Neuron (in vitro differentiated cells): ENCODE results near the gene NOD2.

Source experiments
- H2AFZ ChIP-seq: one replicate; pipeline ENCODE4 v1.6.1; 2013; ENCODE audit warnings: low read depth, mild to moderate bottlenecking, inconsistent platforms, low read length, moderate library complexity
- H3K27me3 ChIP-seq: one replicate; pipeline ENCODE4 v1.6.1; 2013; ENCODE audit warnings: low read length; ENCODE audit not compliant: insufficient read depth
- H3K36me3 ChIP-seq: one replicate; pipeline ENCODE4 v1.6.1; 2013; ENCODE audit warnings: low read length; ENCODE audit not compliant: insufficient read depth
- H3K4me1 ChIP-seq: one replicate; pipeline ENCODE4 v1.6.1; 2013; ENCODE audit warnings: low read length; ENCODE audit not compliant: insufficient read depth
- H3K4me3 ChIP-seq: 2 replicates; pipeline ENCODE4 v1.5.1; 2013; ENCODE audit warnings: mild to moderate bottlenecking, low read length, moderate library complexity
- H3K9me3 ChIP-seq: one replicate; pipeline ENCODE4 v1.6.1; 2013; ENCODE audit warnings: low read length

The NOD2 gene

DNA sequence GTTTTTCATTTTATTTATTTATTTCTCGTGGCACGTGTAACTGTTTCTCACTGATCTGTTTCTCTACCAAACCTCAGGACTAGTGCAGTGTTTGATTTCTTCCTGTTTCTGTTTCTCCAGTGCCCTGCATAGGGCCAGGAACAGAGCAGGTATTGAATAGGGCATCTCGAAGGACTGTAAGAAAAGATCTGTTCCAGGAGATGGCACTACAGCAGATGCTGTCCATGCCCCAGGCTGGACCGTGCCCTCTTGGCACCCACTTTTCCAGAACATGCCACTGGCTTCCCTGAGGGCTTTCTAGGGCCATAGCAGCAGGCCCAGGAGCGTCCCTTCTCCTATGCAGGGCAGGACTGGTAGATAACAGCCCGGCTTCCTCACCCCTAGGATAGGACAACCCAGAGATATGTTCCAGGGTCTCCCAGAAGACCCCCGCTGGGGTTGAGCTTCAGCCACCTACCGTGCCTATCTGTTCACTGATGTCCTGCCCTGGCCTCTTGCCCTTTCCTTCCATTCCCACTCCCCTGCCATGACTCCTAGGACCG, 16.7 kb upstream of the NOD2 start:
- H3K27me3 ChIP-seq: no peaks in the 10 kb centered on the region
- H3K9me3 ChIP-seq: peaks cover 12% of the 10 kb centered on the region
- H2AFZ ChIP-seq: no peak overlapping the region
- no peak overlapping the region for H3K4me3 ChIP-seq
- H3K4me1 ChIP-seq: no peaks in the 10 kb centered on the region
- H3K36me3 ChIP-seq: no peaks in the 10 kb centered on the region

DNA sequence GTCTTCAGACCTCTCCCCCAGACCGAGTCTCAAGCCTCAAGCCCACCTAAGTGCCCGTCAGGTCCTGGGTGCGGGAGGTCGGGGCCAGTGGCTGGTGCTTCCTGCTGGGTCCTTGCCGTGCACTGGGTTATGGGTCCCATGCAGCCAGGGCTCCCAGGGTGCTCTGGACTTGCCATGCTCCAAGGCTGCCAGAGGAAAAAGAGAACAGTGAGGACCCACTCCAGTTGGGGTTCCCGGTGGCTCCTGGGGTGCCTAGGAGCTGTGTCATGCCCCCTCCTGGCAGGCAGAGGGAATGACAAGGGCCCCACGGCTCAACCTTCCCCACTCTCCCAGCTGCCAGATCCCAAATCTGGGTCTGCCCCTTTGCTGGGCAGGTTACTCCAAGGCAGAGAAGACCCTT, 16.1 kb upstream of the NOD2 start:
- Histone ChIP-seq H2AFZ (no peak overlapping the region), H3K36me3 (no peaks in the 10 kb centered on the region), H3K27me3 (no peaks in the 10 kb centered on the region), H3K4me1 (no peaks in the 10 kb centered on the region), H3K4me3 (no peak overlapping the region), H3K9me3 (peaks cover 8% of the 10 kb centered on the region)

GRCh38 chr16:50678531-50678930, 14.9 kb upstream of the NOD2 start:
- Histone ChIP-seq H2AFZ (no peak overlapping the region), H3K27me3 (no peaks in the 10 kb centered on the region), H3K36me3 (no peaks in the 10 kb centered on the region), H3K9me3 (peaks cover 4% of the 10 kb centered on the region), H3K4me3 (no peak overlapping the region), H3K4me1 (no peaks in the 10 kb centered on the region)

DNA sequence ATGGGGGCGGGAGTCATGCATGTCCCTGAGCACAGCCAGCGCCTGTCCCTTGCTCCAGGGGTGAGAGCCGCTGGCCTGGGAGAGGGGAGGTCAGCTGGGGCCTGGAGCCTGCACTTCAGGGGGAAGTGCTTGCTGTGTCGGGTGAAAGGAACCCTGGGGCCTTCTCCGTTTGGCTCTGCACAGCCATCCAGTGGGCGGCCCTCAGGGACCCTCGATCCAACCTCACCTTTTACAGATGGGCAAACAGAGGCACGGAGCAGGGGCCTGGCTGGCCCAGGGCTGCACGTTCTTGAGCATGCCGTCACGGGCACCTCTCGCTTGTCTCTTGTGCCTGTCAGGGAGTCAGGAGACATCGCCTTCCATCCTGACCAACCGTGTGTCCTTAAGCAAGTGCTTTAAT, 14.1 kb upstream of the NOD2 start:
- Histone ChIP-seq H3K4me1 (no peaks in the 10 kb centered on the region), H3K4me3 (no peak overlapping the region), H3K9me3 (no peaks in the 10 kb centered on the region), H3K36me3 (no peaks in the 10 kb centered on the region), H2AFZ (no peak overlapping the region), H3K27me3 (no peaks in the 10 kb centered on the region)

DNA sequence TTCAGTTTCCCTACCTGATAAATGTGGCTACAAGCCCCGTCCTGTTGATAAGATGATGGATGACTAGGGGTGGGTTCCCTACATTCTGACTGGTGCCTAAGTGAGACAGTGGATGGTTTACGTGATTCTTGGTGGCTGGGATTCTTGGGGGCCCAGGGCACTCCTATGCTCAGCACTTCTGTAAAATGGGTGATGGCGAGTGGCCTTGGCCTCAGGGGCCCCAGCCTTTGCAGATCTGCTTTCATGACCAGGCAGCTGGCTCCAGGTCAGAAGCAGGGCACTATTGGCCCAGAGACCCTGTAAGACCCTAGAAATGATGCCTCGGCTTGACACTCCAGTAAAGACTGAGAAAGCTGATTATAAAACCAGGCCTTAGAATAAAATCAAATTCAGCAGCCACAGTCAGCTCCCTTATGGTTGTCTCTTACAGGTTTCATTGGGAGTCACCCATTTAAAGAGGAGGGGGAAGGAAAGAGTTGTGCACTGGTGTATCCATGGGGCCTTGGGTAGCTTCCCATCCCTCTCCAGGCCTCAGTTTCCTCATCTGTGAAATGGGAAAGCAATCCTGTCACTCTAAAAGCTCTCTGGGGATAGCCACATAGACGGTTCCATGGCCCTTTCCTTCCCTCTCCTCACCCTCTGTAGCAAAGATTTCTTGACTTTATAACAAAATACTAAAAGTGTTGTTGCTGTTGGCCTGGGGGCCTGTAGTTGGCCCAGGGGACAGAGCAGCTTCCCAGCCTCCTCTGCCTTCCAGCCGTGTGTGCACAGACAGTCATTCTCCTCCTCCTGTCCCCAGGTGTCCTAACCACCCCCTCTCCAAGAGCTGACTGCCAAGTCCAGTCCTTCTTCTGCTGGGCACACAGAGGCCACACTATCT, 13.5 kb upstream of the NOD2 start:
- H3K4me3 ChIP-seq: no peak overlapping the region
- H3K27me3 ChIP-seq: no peaks in the 10 kb centered on the region
- H2AFZ ChIP-seq: no peak overlapping the region
- no peaks in the 10 kb centered on the region for H3K9me3 ChIP-seq
- no peaks in the 10 kb centered on the region for H3K36me3 ChIP-seq
- no peaks in the 10 kb centered on the region for H3K4me1 ChIP-seq

DNA sequence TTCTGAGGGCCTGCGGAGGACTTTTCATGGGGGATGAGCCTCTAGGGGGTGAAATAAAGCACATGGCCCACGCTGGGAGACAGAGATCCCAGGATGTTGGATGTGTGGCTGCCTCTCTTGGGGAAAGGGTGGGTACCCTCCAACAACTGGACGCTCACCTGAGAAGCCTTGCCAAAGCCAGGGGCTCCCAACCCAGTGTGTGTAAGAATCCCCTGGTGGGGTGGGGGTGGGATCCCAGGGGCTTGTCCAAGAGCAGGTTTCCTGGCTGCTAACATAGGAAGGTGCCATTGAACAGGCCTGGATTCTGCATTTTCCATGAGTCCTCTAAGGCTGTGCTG, 12.9 kb upstream of the NOD2 start:
- no peaks in the 10 kb centered on the region for H3K9me3 ChIP-seq
- no peaks in the 10 kb centered on the region for H3K4me1 ChIP-seq
- no peak overlapping the region for H3K4me3 ChIP-seq
- H3K36me3 ChIP-seq: no peaks in the 10 kb centered on the region
- no peaks in the 10 kb centered on the region for H3K27me3 ChIP-seq
- H2AFZ ChIP-seq: no peak overlapping the region

- H3K27me3 ChIP-seq: no peaks in the 10 kb centered on the region
- H3K36me3 ChIP-seq: no peaks in the 10 kb centered on the region
- no peaks in the 10 kb centered on the region for H3K9me3 ChIP-seq
- H3K4me1 ChIP-seq: no peaks in the 10 kb centered on the region
- H3K4me3 ChIP-seq: no peak within 1 kb of the TSS
- H2AFZ ChIP-seq: no peak within 1 kb of the TSS
These were observed 12.2 kb upstream of the NOD2 start, which contains the start of gene SNX20 for GRCh38 chr16:50681021-50681885. Gene SNX20, minus strand, starts transcription at chr16:50681312. Its CDS starts 3,786 bp downstream, at chr16:50677526.

- H3K27me3 ChIP-seq: no peaks in the 10 kb centered on the region
- H3K4me1 ChIP-seq: no peaks in the 10 kb centered on the region
- no peaks in the 10 kb centered on the region for H3K9me3 ChIP-seq
- H2AFZ ChIP-seq: no peak overlapping the region
- H3K4me3 ChIP-seq: no peak overlapping the region
- H3K36me3 ChIP-seq: no peaks in the 10 kb centered on the region
These were observed 9.6 kb upstream of the NOD2 start for GRCh38 chr16:50683689-50684374.

DNA sequence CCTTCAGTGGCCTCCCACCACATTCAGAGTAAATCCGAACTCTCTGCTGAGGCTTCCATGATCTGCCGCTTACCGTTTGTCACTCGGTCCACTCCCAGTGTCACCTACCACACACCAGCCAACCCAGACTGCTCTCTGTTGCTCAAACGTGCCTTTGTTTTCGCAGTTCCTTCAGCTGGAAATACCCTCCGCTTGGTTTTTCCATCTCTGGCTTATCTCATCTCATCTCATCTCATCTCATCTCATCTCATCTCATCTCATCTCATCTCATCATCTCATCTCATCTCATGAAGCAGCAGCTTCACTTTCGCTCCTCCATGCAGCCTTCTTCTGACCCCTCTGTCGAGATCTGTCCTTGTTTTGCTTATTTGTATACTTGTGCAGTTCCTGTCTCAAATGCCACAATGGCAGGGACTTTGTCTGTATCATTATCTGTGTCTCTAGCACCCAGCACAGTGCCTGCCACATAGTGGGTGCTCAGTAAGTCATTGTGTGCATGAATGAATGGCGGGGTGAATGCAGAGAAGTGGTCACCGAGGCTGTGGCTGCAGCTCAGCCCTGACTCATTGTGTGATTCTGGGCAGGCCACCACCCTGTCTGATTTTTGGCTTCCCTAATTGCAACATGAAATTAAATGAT, 8.5 kb upstream of the NOD2 start:
- Histone ChIP-seq H3K27me3 (no peaks in the 10 kb centered on the region), H3K4me3 (no peak overlapping the region), H3K9me3 (no peaks in the 10 kb centered on the region), H3K4me1 (no peaks in the 10 kb centered on the region), H3K36me3 (no peaks in the 10 kb centered on the region), H2AFZ (no peak overlapping the region)

DNA sequence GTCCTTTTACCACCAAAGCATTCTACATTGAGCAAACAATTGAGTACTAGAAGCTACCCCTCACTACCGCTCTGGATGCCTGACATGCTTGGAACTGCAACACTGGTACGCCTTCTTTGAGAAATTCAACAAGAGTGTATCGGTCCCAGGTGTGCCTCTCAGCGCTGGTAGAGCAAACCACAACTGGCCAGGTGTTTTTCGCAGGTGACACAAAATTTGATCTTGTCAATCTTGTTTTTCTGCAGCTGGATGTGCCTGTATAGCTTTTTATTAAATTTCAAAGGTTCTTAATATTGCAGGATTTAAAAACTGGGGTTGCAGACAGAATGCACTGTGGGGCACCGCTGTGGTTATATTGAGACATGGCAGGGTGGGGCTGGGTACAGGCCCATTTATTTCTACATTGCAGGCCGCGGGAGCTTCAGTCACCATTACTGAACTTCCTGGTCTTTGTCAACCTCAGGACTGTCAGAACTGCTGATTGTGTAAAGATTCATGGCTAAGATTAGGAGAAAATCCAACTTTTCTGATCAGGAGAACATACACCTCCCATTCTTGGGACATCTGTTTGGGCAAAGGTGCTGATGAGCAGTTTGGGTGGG, 7.8 kb upstream of the NOD2 start:
- H3K4me1 ChIP-seq: no peaks in the 10 kb centered on the region
- H2AFZ ChIP-seq: no peak overlapping the region
- no peaks in the 10 kb centered on the region for H3K36me3 ChIP-seq
- no peaks in the 10 kb centered on the region for H3K27me3 ChIP-seq
- H3K9me3 ChIP-seq: no peaks in the 10 kb centered on the region
- no peak overlapping the region for H3K4me3 ChIP-seq

DNA sequence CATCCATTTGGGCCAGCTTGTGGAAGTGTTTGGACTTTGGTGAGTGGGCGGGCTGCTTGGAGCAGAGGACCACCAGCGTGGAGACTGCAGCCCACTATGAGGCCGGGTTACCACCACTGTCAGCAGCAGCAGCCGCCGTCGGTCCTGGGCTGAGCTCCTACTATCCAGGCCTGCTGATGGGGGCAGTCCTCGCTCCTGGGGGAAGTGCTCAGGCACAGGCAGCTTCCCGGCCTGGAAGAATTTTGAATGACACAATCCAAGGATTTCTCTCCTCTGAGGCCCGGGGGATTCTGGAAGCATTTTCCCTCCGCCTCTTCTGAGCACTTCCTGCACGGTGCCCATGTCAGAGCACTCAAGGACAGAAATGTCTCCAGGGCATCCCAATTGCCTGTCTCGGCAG, 5.3 kb upstream of the NOD2 start:
- Histone ChIP-seq H3K9me3 (no peaks in the 10 kb centered on the region), H3K27me3 (peaks cover 12% of the 10 kb centered on the region), H3K36me3 (no peaks in the 10 kb centered on the region), H2AFZ (no peak overlapping the region), H3K4me3 (no peak overlapping the region), H3K4me1 (no peaks in the 10 kb centered on the region)

- Histone ChIP-seq H3K4me3 (no peak overlapping the region), H3K4me1 (no peaks in the 10 kb centered on the region), H3K27me3 (peaks cover 19% of the 10 kb centered on the region), H3K9me3 (no peaks in the 10 kb centered on the region), H2AFZ (no peak overlapping the region), H3K36me3 (no peaks in the 10 kb centered on the region)
These were observed 4.5 kb upstream of the NOD2 start for GRCh38 chr16:50688867-50689266.
